Memory B cell (primary cell): Measurements from ENCODE around the gene SLC50A1.
"Not testable (repeated sequence)": the region's sequence is repeated elsewhere in the genome, so short reads cannot be mapped to it uniquely, and the experiment has no call there.

Experiments used
- ATAC-seq: fragments of 150-1000 bp; cut with Tn5 transposase; 2 replicates; pipeline ENCODE4 v1.10.0; 2021; ENCODE audit warnings: low read depth, mild to moderate bottlenecking, moderate library complexity
- DNase-seq, 2 donors: peaks; one replicate each; pipeline ENCODE4 v3.0.0; 2022; ENCODE audit warnings: low spot score in 2 of 2
- H3K27ac Mint-ChIP-seq: one replicate; pipeline ENCODE4 v1.8.0; 2022; ENCODE audit warnings: mild to moderate bottlenecking, moderate library complexity, mixed read lengths
- H3K27me3 Mint-ChIP-seq: one replicate; pipeline ENCODE4 v1.8.0; 2022; ENCODE audit warnings: mixed read lengths
- H3K36me3 Mint-ChIP-seq: one replicate; pipeline ENCODE4 v1.8.0; 2022; ENCODE audit warnings: mild to moderate bottlenecking, mixed read lengths
- H3K4me1 Mint-ChIP-seq: one replicate; pipeline ENCODE4 v1.8.0; 2022; ENCODE audit warnings: mixed read lengths
- H3K4me3 Mint-ChIP-seq: one replicate; pipeline ENCODE4 v1.8.0; 2022; ENCODE audit warnings: mild to moderate bottlenecking, moderate library complexity, mixed read lengths
- H3K9me3 Mint-ChIP-seq: one replicate; pipeline ENCODE4 v1.8.0; 2022; ENCODE audit warnings: mixed read lengths

The SLC50A1 gene

DNA sequence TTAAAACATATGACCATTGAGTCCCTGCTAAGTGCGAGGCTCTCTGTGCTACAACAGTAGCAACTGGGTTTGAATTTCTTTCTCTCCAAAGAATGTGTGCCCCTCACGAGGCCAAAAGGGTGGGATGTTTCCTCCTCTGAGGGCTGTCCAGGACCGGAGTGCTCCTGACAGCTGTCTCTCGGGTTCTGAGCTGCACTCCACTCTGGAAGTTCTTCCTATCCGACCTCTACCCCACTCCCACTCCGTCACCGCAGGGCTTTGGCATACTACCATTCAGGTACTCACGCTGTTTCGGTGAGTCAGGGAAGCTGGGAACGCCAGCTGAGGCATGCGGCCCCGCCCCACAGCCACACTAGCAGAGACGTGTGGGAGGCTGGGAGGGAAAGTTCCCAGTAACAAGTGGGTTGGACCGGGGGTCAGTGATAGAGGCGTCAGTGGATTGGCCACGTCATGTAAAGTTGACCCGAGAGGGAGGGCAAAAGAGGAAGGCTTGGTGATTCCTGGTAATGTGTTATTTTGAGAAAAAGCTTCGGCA, 705 bp upstream of the SLC50A1 start:
- ATAC-seq: no peak
- Mint-ChIP-seq H3K27ac (peak overlapping the region; percentile 99), H3K36me3 (peaks cover 1% of the 10 kb centered on the region), H3K27me3 (no peaks in the 10 kb centered on the region), H3K4me3 (peak overlapping the region; percentile 95), H3K9me3 (no peaks in the 10 kb centered on the region), H3K4me1 (peaks cover 24% of the 10 kb centered on the region)
- no peak for DNase-seq

DNA sequence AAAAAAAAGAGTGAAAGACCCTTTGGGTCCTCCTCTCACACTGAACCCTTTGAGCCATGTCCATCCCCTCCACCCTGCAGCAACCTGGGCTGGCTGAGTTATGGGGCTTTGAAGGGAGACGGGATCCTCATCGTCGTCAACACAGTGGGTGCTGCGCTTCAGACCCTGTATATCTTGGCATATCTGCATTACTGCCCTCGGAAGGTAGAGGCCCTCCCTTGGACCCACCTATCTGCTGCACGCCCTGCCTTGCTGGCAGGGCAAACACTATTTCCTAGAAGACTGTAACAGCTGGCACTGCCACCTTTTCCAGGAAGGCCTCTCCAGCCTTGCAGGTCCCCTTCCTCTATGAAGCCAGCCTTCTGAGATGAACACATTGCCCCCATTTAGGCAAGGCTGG, 1.1 kb downstream of the SLC50A1 start:
- Mint-ChIP-seq H3K36me3 (peaks cover 1% of the 10 kb centered on the region), H3K4me3 (peak overlapping the region; percentile 95), H3K9me3 (no peaks in the 10 kb centered on the region), H3K4me1 (peaks cover 24% of the 10 kb centered on the region), H3K27me3 (no peaks in the 10 kb centered on the region), H3K27ac (peak overlapping the region; percentile 99)
- DNase-seq (no peak), ATAC-seq (no peak)

- peaks cover 1% of the 10 kb centered on the region for H3K36me3 Mint-ChIP-seq
- no peak for DNase-seq
- H3K27ac Mint-ChIP-seq: peak overlapping the region; percentile 99
- H3K4me1 Mint-ChIP-seq: peaks cover 24% of the 10 kb centered on the region
- H3K9me3 Mint-ChIP-seq: no peaks in the 10 kb centered on the region
- peak overlapping the region; percentile 95 for H3K4me3 Mint-ChIP-seq
- no peak for ATAC-seq
- no peaks in the 10 kb centered on the region for H3K27me3 Mint-ChIP-seq
Measured at GRCh38 chr1:155137154-155137949, 1.7 kb downstream of the SLC50A1 start.

DNA sequence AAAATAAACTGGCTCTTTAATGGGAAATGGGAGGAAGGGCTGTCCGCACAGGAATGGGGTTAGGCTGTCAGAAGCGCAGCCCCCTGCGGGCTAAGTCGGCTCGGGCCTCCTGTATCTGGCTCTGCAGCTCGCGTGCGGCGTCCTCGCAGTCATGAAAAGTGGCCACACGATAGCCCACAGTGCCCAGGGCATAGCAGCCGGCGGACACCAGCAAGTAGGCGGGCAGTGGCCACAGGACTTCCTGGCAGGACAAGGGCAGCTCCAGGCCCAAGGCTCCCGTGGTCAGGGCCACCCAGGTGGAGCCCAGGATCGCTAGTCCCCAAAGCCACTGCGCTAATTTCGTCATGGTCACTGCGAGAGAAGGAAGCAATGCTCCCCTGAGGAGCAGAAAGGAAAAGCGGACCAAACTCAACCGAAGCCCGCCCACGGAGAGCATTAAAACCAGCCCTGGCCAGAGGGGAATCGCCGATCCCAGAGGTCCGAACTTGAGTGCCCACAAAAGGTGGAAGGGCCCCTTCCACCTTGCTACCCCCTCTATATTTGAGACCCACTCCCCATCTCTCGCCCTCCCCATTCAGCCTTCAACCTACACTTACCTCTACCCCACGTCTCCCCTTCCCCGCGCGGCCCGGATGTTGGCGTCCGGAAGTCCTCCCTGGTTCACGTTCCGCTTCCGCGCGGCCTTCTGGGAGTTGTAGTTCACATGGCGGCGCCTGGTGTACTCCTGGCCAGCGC, 4.4 kb downstream of the SLC50A1 start, which contains the start of gene DPM3:
TSS of gene DPM3 (minus strand) at position 637 of the 735 bp plus-strand sequence. CDS start at position 346, 291 bp downstream.
- ATAC-seq (peak; percentile 61), DNase-seq (peak; percentile 75 to 87)
- H3K4me3 Mint-ChIP-seq: peak within 1 kb of the TSS; percentile 92
- no peaks in the 10 kb centered on the region for H3K9me3 Mint-ChIP-seq
- peaks cover 1% of the 10 kb centered on the region for H3K36me3 Mint-ChIP-seq
- H3K27me3 Mint-ChIP-seq: no peaks in the 10 kb centered on the region
- H3K27ac Mint-ChIP-seq: peak within 1 kb of the TSS; percentile 87
- peaks cover 18% of the 10 kb centered on the region for H3K4me1 Mint-ChIP-seq

DNA sequence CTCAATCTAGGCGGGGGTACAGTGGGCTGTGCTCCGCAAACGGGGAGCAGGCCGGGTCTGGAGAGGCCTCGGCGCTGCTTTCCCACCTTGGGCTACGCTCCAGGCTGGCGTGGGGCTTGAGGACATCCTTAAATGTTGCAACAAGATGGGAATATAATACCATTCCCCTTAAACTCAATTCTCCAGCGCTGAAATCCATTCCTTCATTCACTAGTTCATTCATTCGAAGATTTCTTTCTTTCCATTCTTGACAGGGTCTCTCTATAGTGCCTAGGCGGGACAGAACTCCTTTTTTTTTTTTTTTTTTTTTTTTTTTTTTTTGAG, 4.9 kb downstream of the SLC50A1 start:
- Mint-ChIP-seq H3K9me3 (no peaks in the 10 kb centered on the region), H3K27ac (peak overlapping the region; percentile 87), H3K27me3 (peaks cover 2% of the 10 kb centered on the region), H3K36me3 (peaks cover 1% of the 10 kb centered on the region), H3K4me3 (peak overlapping the region; percentile 92), H3K4me1 (peaks cover 16% of the 10 kb centered on the region)
- no peak for ATAC-seq
- DNase-seq: no peak

DNA sequence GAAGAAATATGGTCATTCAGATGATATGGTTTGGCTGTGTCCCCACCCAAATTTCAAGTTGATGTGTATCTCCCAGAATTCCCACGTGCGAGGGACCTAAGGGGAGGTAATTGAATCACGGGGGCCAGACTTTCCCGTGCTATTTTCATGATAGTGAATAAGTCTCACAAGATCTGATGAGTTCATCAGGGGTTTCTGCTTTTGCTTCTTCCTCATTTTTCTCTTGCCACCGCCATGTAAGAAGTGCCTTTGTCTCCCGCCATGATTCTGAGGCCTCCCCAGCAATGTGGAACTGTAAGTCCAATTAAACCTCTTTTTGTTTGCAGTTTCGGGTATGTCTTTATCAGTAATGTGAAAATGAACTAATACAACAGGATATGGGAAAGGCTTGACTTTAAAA, 6.1 kb downstream of the SLC50A1 start:
- no peak for ATAC-seq
- Mint-ChIP-seq H3K27ac (no peak overlapping the region), H3K27me3 (peaks cover 3% of the 10 kb centered on the region), H3K4me1 (peaks cover 12% of the 10 kb centered on the region), H3K36me3 (no peaks in the 10 kb centered on the region), H3K9me3 (no peaks in the 10 kb centered on the region), H3K4me3 (no peak overlapping the region)
- no peak for DNase-seq

DNA sequence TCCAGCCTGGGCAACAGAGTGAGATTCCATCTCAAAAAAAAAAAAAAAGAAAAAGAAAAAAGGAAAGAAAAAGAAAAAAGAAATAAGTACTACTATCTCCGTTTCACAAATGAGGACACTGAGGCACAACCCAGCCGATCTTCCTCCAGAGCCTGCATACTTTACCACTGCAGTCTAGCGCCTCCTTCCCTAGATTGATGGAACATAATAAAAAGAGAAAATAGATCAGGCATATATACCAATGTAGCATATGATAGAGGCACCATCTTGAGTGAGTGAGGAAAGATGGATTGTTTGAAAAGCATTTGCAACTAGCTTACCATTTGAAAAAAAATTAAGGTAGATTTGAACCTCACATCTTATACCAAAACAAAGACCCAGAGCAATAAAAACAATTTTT, 9.8 kb downstream of the SLC50A1 start:
- peaks cover 3% of the 10 kb centered on the region for H3K27me3 Mint-ChIP-seq
- H3K27ac Mint-ChIP-seq: no peak overlapping the region
- H3K9me3 Mint-ChIP-seq: no peaks in the 10 kb centered on the region

DNA sequence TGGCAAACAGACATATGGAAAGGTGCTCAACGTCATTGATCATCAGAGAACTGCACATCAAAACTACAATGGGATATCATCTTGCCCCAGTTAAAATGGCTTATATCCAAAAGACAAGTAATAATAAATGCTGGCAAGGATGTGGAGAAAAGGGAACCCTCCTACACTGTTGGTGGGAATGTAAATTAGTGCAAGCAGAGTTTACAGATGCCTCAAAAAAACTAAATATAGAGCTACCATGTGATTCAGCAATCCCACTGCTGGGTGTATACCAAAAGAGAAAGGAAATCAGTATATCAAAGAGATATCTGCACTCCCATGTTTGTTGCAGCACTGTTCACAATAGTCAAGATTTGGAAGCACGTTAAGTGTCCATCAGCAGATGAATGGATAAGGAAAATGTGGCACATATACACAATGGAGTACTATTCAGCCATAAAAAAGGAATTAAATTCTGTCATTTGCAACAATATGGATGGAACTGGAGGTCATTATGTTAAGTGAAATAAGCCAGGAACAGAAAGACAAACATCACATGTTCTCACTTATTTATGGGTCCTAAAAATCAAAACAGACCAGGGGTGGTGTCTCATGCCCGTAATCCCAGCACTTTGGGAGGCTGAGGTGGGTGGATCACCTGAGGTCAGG, 20.5 kb downstream of the SLC50A1 start:
- H3K27ac Mint-ChIP-seq, H3K36me3 Mint-ChIP-seq, H3K9me3 Mint-ChIP-seq, H3K27me3 Mint-ChIP-seq, ATAC-seq, DNase-seq, H3K4me3 Mint-ChIP-seq, H3K4me1 Mint-ChIP-seq: not testable (repeated sequence)

More for the DNA sequence above, 9.8 kb downstream of the SLC50A1 start:
- peaks cover 16% of the 10 kb centered on the region for H3K4me1 Mint-ChIP-seq
- DNase-seq (no peak), ATAC-seq (no peak)
- no peaks in the 10 kb centered on the region for H3K36me3 Mint-ChIP-seq
- H3K4me3 Mint-ChIP-seq: no peak overlapping the region

DNA sequence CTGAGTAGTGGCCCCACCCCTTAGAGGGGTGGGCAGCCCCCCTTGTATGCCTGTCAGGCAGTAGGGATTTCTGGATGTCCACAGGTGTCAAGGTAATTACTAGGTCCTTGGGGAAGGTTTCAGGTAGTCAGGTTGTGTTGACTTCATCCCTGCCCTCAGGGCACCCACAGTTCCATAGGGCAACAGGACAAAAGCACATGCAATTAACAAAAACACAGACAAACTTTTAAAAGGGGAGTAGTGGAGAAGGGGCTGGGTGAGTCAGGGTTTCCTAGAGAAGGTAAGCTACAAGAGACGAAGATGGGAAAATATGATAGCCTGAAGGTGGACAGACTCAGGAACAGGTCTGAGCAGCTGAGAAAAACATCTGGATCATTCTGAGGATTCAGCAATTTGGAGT, 23.3 kb downstream of the SLC50A1 start:
- ATAC-seq: no peak
- H3K4me3 Mint-ChIP-seq: no peak overlapping the region

DNA sequence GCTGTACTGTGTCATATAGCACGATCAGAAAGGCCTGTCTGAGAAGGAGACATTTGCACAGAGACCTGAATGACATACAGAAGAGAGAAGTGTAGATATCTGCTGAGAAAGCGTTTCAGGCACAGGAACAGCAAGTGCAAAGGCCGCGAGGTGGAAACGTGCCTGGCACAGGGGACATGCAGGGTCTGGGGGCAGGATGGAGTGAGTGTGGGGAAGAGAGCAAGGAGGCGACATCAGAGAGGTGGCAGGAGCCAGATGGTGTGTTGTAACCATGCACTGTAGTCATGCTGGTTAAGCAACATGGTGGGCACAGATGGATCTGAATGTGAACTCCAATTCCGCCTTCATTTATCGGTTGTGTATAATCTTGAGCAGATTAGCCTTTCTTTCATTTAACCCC, 24.5 kb downstream of the SLC50A1 start:
- Mint-ChIP-seq H3K4me1 (no peaks in the 10 kb centered on the region), H3K27me3 (no peaks in the 10 kb centered on the region), H3K27ac (no peak overlapping the region), H3K36me3 (no peaks in the 10 kb centered on the region), H3K4me3 (no peak overlapping the region), H3K9me3 (no peaks in the 10 kb centered on the region)
- ATAC-seq (no peak), DNase-seq (no peak)

More for the DNA sequence above, 23.3 kb downstream of the SLC50A1 start:
- no peaks in the 10 kb centered on the region for H3K36me3 Mint-ChIP-seq
- no peaks in the 10 kb centered on the region for H3K4me1 Mint-ChIP-seq
- H3K27me3 Mint-ChIP-seq: no peaks in the 10 kb centered on the region
- no peak overlapping the region for H3K27ac Mint-ChIP-seq
- DNase-seq: no peak
- no peaks in the 10 kb centered on the region for H3K9me3 Mint-ChIP-seq

GRCh38 chr1:155162631-155163030, 27.0 kb downstream of the SLC50A1 start:
- not testable (repeated sequence) for H3K36me3 Mint-ChIP-seq, ATAC-seq, DNase-seq, H3K27me3 Mint-ChIP-seq, H3K4me1 Mint-ChIP-seq, H3K9me3 Mint-ChIP-seq, H3K4me3 Mint-ChIP-seq, H3K27ac Mint-ChIP-seq

GRCh38 chr1:155163785-155164184, 28.1 kb downstream of the SLC50A1 start:
- H3K4me1 Mint-ChIP-seq: peaks cover 14% of the 10 kb centered on the region
- not testable (repeated sequence) for DNase-seq, H3K27ac Mint-ChIP-seq

GRCh38 chr1:155164625-155165024, 29.0 kb downstream of the SLC50A1 start:
- DNase-seq, H3K27me3 Mint-ChIP-seq, H3K27ac Mint-ChIP-seq, H3K4me3 Mint-ChIP-seq, H3K36me3 Mint-ChIP-seq, ATAC-seq, H3K9me3 Mint-ChIP-seq: not testable (repeated sequence)
- peaks cover 14% of the 10 kb centered on the region for H3K4me1 Mint-ChIP-seq

More at GRCh38 chr1:155163785-155164184, 28.1 kb downstream of the SLC50A1 start:
- not testable (repeated sequence) for H3K4me3 Mint-ChIP-seq, ATAC-seq, H3K27me3 Mint-ChIP-seq, H3K9me3 Mint-ChIP-seq, H3K36me3 Mint-ChIP-seq

DNA sequence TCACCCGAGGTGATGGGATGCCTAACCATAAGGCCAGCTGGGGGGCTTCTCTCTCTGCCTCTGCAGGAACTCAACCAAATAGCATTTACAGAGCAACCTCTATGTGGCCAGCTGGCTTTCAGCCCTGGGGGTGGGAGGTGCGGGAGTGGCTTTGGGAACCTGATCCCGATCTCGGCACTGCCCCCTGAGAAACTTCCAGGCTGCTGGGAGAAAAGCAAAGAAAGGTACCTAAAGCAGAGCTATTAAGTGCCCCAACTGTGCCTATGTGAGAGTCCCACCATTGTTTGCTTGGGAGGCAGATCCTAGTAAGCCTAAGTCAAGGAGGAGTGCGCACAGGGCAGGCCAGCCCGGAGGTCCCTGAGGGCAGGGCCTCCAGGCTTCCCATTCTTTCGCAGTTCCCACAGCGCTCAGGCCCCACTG, 30.4 kb downstream of the SLC50A1 start:
- DNase-seq (no peak), ATAC-seq (no peak)
- no peaks in the 10 kb centered on the region for H3K9me3 Mint-ChIP-seq
- H3K4me1 Mint-ChIP-seq: peaks cover 14% of the 10 kb centered on the region
- H3K27ac Mint-ChIP-seq: no peak overlapping the region
- no peaks in the 10 kb centered on the region for H3K27me3 Mint-ChIP-seq
- H3K36me3 Mint-ChIP-seq: peaks cover 10% of the 10 kb centered on the region
- H3K4me3 Mint-ChIP-seq: no peak overlapping the region
